Keratinocyte (primary cell): Measurements from ENCODE around the gene ERFL. TPM values are rescaled to one million over a fixed set of nuclear protein-coding genes. Genes with fewer than 3 reads are reported as not detected.

Experiments used
- DNase-seq: peaks from one replicate; pipeline ENCODE4 v3.0.0-alpha.2; 2011; ENCODE audit warnings: low read depth, missing footprints, low spot score
- FAIRE-seq: peaks from 2 replicates; lab custom pipeline; 2011; peaks lifted over from hg19 to GRCh38; lab: Jason Lieb, UNC
- H2AFZ ChIP-seq: 2 replicates; pipeline ENCODE4 v1.6.0; 2012; ENCODE audit warnings: low read length, control low read depth, inconsistent platforms; ENCODE audit not compliant: control insufficient read depth
- H3K27ac ChIP-seq: 2 replicates; pipeline ENCODE4 v1.5.1; 2011; ENCODE audit warnings: low read length; ENCODE audit not compliant: control insufficient read depth, insufficient read depth
- H3K27me3 ChIP-seq: 3 replicates; pipeline ENCODE4 v1.6.0; 2011; ENCODE audit warnings: low read length; ENCODE audit not compliant: control insufficient read depth, insufficient read depth; ENCODE audit errors: extremely low read depth
- H3K36me3 ChIP-seq, 2 experiments: 2 replicates in 1 of 2; 3 replicates in 1 of 2; pipeline ENCODE4 v1.5.1; 2011; ENCODE audit warnings: low read length in 2 of 2, mild to moderate bottlenecking in 1 of 2; ENCODE audit not compliant: control insufficient read depth in 2 of 2, insufficient read depth in 2 of 2; ENCODE audit errors: extremely low read depth in 1 of 2
- H3K4me1 ChIP-seq: 3 replicates; pipeline ENCODE4 v1.5.1; 2011; ENCODE audit warnings: low read length; ENCODE audit not compliant: control insufficient read depth, insufficient read depth; ENCODE audit errors: extremely low read depth
- H3K4me2 ChIP-seq: 3 replicates; pipeline ENCODE4 v1.6.0; 2011; ENCODE audit warnings: low read depth, low read length; ENCODE audit not compliant: control insufficient read depth, insufficient read depth; ENCODE audit errors: extremely low read depth
- H3K4me3 ChIP-seq, 3 experiments: fragments of 200-600 bp in 1 of 3; sonication (generic) in 1 of 3; 2 replicates in 2 of 3; 3 replicates in 1 of 3; pipeline ENCODE4 v1.5.1; 2011 to 2016; ENCODE audit warnings: low read length in 3 of 3, mild to moderate bottlenecking in 3 of 3, control low read depth in 2 of 3, inconsistent platforms in 1 of 3, low read depth in 1 of 3, mixed read lengths in 1 of 3, mixed run types in 1 of 3, moderate library complexity in 1 of 3; ENCODE audit not compliant: control insufficient read depth in 2 of 3, insufficient read depth in 2 of 3; ENCODE audit errors: extremely low read depth in 1 of 3
- H3K79me2 ChIP-seq: 2 replicates; pipeline ENCODE4 v1.6.0; 2012; ENCODE audit warnings: low read length; ENCODE audit not compliant: control insufficient read depth, insufficient read depth
- H3K9ac ChIP-seq: 3 replicates; pipeline ENCODE4 v1.6.0; 2011; ENCODE audit warnings: low read length; ENCODE audit not compliant: control insufficient read depth, insufficient read depth; ENCODE audit errors: extremely low read depth
- H3K9me1 ChIP-seq: 3 replicates; pipeline ENCODE4 v1.6.0; 2011; ENCODE audit warnings: low read length; ENCODE audit not compliant: control insufficient read depth, insufficient read depth; ENCODE audit errors: extremely low read depth
- H3K9me3 ChIP-seq: 2 replicates; pipeline ENCODE4 v1.5.1; 2012; ENCODE audit warnings: low read depth, low read length; ENCODE audit not compliant: control insufficient read depth
- H4K20me1 ChIP-seq: 3 replicates; pipeline ENCODE4 v1.6.0; 2011; ENCODE audit warnings: low read length; ENCODE audit not compliant: control insufficient read depth, insufficient read depth; ENCODE audit errors: extremely low read depth
- CTCF ChIP-seq, 3 experiments: IDR thresholded peaks in 1 of 3; conservative IDR thresholded peaks in 1 of 3; optimal IDR thresholded peaks in 1 of 3; 2 replicates in 2 of 3; 3 replicates in 1 of 3; pipeline versions ENCODE3 to v1.5.1; 2011; ENCODE audit warnings: low read length in 3 of 3, mild to moderate bottlenecking in 3 of 3, moderate library complexity in 2 of 3, control low read depth in 1 of 3, inconsistent platforms in 1 of 3; ENCODE audit not compliant: insufficient read depth in 2 of 3; ENCODE audit errors: extremely low read depth in 1 of 3
- EZH2 ChIP-seq: IDR thresholded peaks from one replicate; pipeline ENCODE4 v1.6.1; 2012; ENCODE audit warnings: inconsistent platforms, mild to moderate bottlenecking, low read length, moderate library complexity
- dilution Hi-C: fragments of 300-500 bp; cut with MboI; formaldehyde crosslinking; loops from one replicate; pipeline ENCODE4 v1.7.0; 2020; ENCODE audit warnings: low sequenced_read_pairs; ENCODE audit not compliant: extremely low pct_ligation_motif_present
- polyA plus RNA-seq, 5 experiments: library from polyadenylated mRNA; depleted of rRNA in 3 of 5; stranded (reverse) in 3 of 5; stranded (forward) in 1 of 5; unstranded in 1 of 5; fragments of >200 nt; gene quantifications; 1 replicate in 1 of 5; 2 replicates in 3 of 5; 3 replicates in 1 of 5; pipeline versions ENCODE4 v1.2.1 to v1.2.3, GENCODE V29; 2011 to 2012; ENCODE audit warnings: missing spikeins in 2 of 5, low read depth in 1 of 5, low replicate concordance in 1 of 5

Gene ERFL
- polyA plus RNA-seq, 1 donor (not counting 4 experiments of a cell fraction or from before 2014, with no cell fraction given): not detected

- dilution Hi-C loops: no loop called here
Observed at GRCh38 chr19:41932720-41933332, 4.6 kb upstream of the ERFL start.

GRCh38 chr19:41932259-41932719, 4.0 kb upstream of the ERFL start:
- FAIRE-seq: no peak
- no peak overlapping the region for H3K27ac ChIP-seq
- no peak overlapping the region for H2AFZ ChIP-seq
- no peaks in the 10 kb centered on the region for H3K79me2 ChIP-seq
- H3K27me3 ChIP-seq: peaks cover 90% of the 10 kb centered on the region
- no peak overlapping the region for H3K9ac ChIP-seq
- H4K20me1 ChIP-seq: peaks cover 3% of the 10 kb centered on the region
- no peaks in the 10 kb centered on the region for H3K9me1 ChIP-seq
- H3K4me3 ChIP-seq: no peak overlapping the region
- dilution Hi-C loops: no loop called here
- H3K36me3 ChIP-seq: no peaks in the 10 kb centered on the region
- no peaks in the 10 kb centered on the region for H3K9me3 ChIP-seq
- H3K4me2 ChIP-seq: no peak overlapping the region
- H3K4me1 ChIP-seq: peaks cover 20% of the 10 kb centered on the region
- no peak for DNase-seq
- TF ChIP-seq CTCF (optimal IDR thresholded peaks at IDR 0.05 in 1 of 3, IDR thresholded peaks at IDR 0.05 in 1 of 3, conservative IDR thresholded peaks at IDR 0.05 in 1 of 3; ENCODE audit: extremely low read depth in 1 of 3, insufficient read depth in 2 of 3, low read length in 3 of 3) (no peak), EZH2 (no peak)

More at GRCh38 chr19:41932720-41933332, 4.6 kb upstream of the ERFL start:
- H3K27ac ChIP-seq: no peak overlapping the region
- peaks cover 20% of the 10 kb centered on the region for H3K4me1 ChIP-seq
- H4K20me1 ChIP-seq: peaks cover 3% of the 10 kb centered on the region
- no peak overlapping the region for H3K4me3 ChIP-seq
- DNase-seq (no peak), FAIRE-seq (no peak)
- H3K9me3 ChIP-seq: no peaks in the 10 kb centered on the region
- no peak overlapping the region for H3K4me2 ChIP-seq
- no peak overlapping the region for H2AFZ ChIP-seq
- TF ChIP-seq CTCF (optimal IDR thresholded peaks at IDR 0.05 in 1 of 3, IDR thresholded peaks at IDR 0.05 in 1 of 3, conservative IDR thresholded peaks at IDR 0.05 in 1 of 3; ENCODE audit: extremely low read depth in 1 of 3, insufficient read depth in 2 of 3, low read length in 3 of 3) (no peak), EZH2 (peak; percentile 87)
- H3K36me3 ChIP-seq: no peaks in the 10 kb centered on the region
- H3K9me1 ChIP-seq: no peaks in the 10 kb centered on the region
- peaks cover 90% of the 10 kb centered on the region for H3K27me3 ChIP-seq
- no peaks in the 10 kb centered on the region for H3K79me2 ChIP-seq
- H3K9ac ChIP-seq: no peak overlapping the region
